ENCODE data around the gene ORAI3.

The ORAI3 gene

DNA sequence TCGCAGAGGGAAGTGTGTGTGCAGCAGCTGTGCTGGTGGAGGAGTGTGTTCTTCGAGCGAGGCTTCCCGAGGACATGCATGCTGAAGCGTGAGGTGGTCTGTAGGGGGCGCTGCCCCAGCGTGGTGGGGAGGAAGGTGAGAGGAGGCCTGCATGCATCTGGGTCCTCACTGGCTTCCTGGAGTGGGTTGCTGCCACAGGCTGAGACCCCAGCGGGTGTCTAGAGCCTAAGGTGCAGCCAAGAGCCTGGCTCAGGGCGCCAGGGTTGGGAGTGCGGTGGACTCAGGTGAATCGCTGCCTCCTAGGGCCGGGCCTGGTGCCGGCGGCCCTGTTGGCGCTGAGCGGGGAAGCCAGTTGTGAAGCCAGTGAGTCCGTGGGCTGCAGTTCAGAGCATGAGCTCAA lies 28.6 kb downstream of the ORAI3 start:
- peaks cover 38 to 100% of the 10 kb centered on the region in 2 experiments; a peak in 2 of 3 replicates for H3K36me3 ChIP-seq (ENCODE audit: control insufficient read depth in 2 of 2, insufficient read depth in 1 of 2, low read length in 2 of 2)
- no peak overlapping the region for H3K4me3 ChIP-seq (ENCODE audit: low read depth, low read length)
- H3K27ac ChIP-seq (ENCODE audit: extremely low read depth, low read depth, low read length), result no peak overlapping the region
- CTCF ChIA-PET, result interaction anchor here (0.6 to 1.5 kb wide), 6 partner anchors 21 to 1170 kb away, joined by 3 to 5 read pairs (median 3); no protein-coding TSS in a partner anchor
- POLR2A ChIA-PET, result interaction anchor here (0.7 to 1.2 kb wide), 2 partner anchors 13 to 203 kb away, joined by 5 read pairs; partner anchors contain the start of gene FUS
- TF ChIP-seq ZIC2 (tag by site-specific recombination; IDR thresholded peaks at IDR 0.05) (0 out of 2 replicates have a peak, but pooled peaks have one; percentile 11), ZNF654 (tag by site-specific recombination; IDR thresholded peaks at IDR 0.05; ENCODE audit: low read depth) (peak; percentile 34), ZNF629 (tag by site-specific recombination; IDR thresholded peaks at IDR 0.05) (no peak), EGR2 (tag by site-specific recombination; IDR thresholded peaks at IDR 0.05; ENCODE audit: low read depth) (0 out of 2 replicates have a peak, but pooled peaks have one; percentile 23)
- TF ChIP-seq, protein P1, sequence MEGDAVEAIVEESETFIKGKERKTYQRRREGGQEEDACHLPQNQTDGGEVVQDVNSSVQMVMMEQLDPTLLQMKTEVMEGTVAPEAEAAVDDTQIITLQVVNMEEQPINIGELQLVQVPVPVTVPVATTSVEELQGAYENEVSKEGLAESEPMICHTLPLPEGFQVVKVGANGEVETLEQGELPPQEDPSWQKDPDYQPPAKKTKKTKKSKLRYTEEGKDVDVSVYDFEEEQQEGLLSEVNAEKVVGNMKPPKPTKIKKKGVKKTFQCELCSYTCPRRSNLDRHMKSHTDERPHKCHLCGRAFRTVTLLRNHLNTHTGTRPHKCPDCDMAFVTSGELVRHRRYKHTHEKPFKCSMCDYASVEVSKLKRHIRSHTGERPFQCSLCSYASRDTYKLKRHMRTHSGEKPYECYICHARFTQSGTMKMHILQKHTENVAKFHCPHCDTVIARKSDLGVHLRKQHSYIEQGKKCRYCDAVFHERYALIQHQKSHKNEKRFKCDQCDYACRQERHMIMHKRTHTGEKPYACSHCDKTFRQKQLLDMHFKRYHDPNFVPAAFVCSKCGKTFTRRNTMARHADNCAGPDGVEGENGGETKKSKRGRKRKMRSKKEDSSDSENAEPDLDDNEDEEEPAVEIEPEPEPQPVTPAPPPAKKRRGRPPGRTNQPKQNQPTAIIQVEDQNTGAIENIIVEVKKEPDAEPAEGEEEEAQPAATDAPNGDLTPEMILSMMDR (tag by site-specific recombination; IDR thresholded peaks at IDR 0.05), result peak; percentile 73
- H3K9me3 ChIP-seq (ENCODE audit: control insufficient read depth, insufficient read depth, low read depth, low read length), result no peaks in the 10 kb centered on the region
- no peaks in the 10 kb centered on the region for H3K4me1 ChIP-seq (ENCODE audit: control insufficient read depth, insufficient read depth, low read length)

DNA sequence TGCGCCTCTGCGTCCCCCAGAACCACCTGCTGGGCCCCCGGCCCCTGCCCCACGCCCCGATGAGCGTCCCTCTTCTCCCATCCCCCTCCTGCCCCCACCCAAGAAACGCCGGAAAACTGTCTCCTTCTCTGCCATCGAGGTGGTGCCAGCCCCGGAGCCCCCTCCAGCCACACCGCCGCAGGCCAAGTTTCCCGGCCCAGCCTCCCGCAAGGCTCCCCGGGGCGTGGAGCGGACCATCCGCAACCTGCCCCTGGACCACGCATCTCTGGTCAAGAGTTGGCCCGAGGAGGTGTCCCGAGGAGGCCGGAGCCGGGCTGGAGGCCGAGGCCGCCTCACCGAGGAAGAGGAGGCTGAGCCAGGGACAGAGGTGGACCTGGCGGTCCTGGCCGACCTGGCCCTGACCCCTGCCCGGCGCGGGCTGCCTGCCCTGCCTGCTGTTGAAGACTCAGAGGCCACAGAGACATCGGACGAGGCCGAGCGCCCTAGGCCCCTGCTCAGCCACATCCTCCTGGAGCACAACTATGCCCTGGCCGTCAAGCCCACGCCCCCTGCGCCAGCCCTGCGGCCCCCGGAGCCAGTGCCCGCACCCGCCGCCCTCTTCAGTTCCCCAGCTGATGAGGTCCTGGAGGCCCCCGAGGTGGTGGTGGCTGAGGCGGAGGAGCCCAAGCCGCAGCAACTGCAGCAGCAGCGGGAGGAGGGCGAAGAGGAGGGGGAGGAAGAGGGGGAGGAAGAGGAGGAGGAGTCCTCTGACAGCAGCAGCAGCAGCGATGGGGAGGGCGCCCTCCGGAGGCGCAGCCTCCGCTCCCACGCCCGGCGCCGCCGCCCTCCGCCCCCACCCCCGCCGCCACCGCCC lies 30.5 kb downstream of the ORAI3 start:
- ChIA-PET POLR2A (no interaction called here), CTCF (interaction anchor here (1.2 to 1.4 kb wide), 2 partner anchors 25 to 1151 kb away, joined by 4 to 5 read pairs; no protein-coding TSS in a partner anchor)
- TF ChIP-seq, protein P2, sequence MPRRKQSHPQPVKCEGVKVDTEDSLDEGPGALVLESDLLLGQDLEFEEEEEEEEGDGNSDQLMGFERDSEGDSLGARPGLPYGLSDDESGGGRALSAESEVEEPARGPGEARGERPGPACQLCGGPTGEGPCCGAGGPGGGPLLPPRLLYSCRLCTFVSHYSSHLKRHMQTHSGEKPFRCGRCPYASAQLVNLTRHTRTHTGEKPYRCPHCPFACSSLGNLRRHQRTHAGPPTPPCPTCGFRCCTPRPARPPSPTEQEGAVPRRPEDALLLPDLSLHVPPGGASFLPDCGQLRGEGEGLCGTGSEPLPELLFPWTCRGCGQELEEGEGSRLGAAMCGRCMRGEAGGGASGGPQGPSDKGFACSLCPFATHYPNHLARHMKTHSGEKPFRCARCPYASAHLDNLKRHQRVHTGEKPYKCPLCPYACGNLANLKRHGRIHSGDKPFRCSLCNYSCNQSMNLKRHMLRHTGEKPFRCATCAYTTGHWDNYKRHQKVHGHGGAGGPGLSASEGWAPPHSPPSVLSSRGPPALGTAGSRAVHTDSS (tag by site-specific recombination; IDR thresholded peaks at IDR 0.05), result peak; percentile 71
- TF ChIP-seq ZNF629 (tag by site-specific recombination; IDR thresholded peaks at IDR 0.05) (no peak), ZFHX2 (tag by site-specific recombination; conservative IDR thresholded peaks at IDR 0.05) (peak; percentile 45; the same call in 1 of the 2 replicates), EGR2 (tag by site-specific recombination; IDR thresholded peaks at IDR 0.05; ENCODE audit: low read depth) (peak; percentile 44; the same call in 1 of the 2 replicates)
- TF ChIP-seq, protein P3, sequence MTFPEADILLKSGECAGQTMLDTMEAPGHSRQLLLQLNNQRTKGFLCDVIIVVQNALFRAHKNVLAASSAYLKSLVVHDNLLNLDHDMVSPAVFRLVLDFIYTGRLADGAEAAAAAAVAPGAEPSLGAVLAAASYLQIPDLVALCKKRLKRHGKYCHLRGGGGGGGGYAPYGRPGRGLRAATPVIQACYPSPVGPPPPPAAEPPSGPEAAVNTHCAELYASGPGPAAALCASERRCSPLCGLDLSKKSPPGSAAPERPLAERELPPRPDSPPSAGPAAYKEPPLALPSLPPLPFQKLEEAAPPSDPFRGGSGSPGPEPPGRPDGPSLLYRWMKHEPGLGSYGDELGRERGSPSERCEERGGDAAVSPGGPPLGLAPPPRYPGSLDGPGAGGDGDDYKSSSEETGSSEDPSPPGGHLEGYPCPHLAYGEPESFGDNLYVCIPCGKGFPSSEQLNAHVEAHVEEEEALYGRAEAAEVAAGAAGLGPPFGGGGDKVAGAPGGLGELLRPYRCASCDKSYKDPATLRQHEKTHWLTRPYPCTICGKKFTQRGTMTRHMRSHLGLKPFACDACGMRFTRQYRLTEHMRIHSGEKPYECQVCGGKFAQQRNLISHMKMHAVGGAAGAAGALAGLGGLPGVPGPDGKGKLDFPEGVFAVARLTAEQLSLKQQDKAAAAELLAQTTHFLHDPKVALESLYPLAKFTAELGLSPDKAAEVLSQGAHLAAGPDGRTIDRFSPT (tag by site-specific recombination; IDR thresholded peaks at IDR 0.05), result 0 out of 2 replicates have a peak, but pooled peaks have one; percentile 32

DNA sequence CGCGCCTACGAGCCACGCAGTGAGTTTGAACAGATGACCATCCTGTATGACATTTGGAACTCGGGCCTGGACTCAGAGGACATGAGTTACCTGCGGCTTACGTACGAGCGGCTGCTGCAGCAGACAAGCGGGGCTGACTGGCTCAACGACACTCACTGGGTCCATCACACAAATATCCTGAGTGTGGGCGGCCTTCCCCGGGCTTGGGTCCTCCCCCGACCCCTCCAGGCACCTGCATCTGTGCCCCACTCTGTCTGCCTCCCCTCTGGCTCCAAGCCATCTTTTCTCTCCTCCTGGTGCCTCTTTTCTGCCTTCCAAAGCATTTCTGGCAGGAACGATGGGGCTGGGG lies 31.1 kb downstream of the ORAI3 start:
- TF ChIP-seq ZNF114 (tag by site-specific recombination; IDR thresholded peaks at IDR 0.05) (no peak), KLF7 (tag by site-specific recombination; IDR thresholded peaks at IDR 0.05; ENCODE audit: borderline replicate concordance) (no peak), BCL11B (tag by site-specific recombination; IDR thresholded peaks at IDR 0.05; ENCODE audit: low read depth) (no peak), ZNF174 (tag by site-specific recombination; IDR thresholded peaks at IDR 0.05) (no peak), ZNF248 (tag by site-specific recombination; IDR thresholded peaks at IDR 0.05) (no peak), ZNF629 (tag by site-specific recombination; IDR thresholded peaks at IDR 0.05) (no peak), SCRT2 (tag by site-specific recombination; IDR thresholded peaks at IDR 0.05) (no peak), ZNF433 (tag by site-specific recombination; IDR thresholded peaks at IDR 0.05; ENCODE audit: low read depth) (no peak), ZNF175 (tag by site-specific recombination; IDR thresholded peaks at IDR 0.05) (no peak), ZBTB48 (tag by site-specific recombination; IDR thresholded peaks at IDR 0.05) (no peak)
- TF ChIP-seq, protein P4, sequence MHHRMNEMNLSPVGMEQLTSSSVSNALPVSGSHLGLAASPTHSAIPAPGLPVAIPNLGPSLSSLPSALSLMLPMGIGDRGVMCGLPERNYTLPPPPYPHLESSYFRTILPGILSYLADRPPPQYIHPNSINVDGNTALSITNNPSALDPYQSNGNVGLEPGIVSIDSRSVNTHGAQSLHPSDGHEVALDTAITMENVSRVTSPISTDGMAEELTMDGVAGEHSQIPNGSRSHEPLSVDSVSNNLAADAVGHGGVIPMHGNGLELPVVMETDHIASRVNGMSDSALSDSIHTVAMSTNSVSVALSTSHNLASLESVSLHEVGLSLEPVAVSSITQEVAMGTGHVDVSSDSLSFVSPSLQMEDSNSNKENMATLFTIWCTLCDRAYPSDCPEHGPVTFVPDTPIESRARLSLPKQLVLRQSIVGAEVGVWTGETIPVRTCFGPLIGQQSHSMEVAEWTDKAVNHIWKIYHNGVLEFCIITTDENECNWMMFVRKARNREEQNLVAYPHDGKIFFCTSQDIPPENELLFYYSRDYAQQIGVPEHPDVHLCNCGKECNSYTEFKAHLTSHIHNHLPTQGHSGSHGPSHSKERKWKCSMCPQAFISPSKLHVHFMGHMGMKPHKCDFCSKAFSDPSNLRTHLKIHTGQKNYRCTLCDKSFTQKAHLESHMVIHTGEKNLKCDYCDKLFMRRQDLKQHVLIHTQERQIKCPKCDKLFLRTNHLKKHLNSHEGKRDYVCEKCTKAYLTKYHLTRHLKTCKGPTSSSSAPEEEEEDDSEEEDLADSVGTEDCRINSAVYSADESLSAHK (tag by site-specific recombination; IDR thresholded peaks at IDR 0.05), result no peak
- TF ChIP-seq, protein P1 (tag by site-specific recombination; IDR thresholded peaks at IDR 0.05), result no peak
- Histone ChIP-seq H3K4me1 (ENCODE audit: control insufficient read depth, insufficient read depth, low read length) (no peaks in the 10 kb centered on the region), H3K27ac (ENCODE audit: extremely low read depth, low read depth, low read length) (no peak overlapping the region), H3K36me3 (ENCODE audit: control insufficient read depth in 2 of 2, insufficient read depth in 1 of 2, low read length in 2 of 2) (peaks cover 15 to 98% of the 10 kb centered on the region in 2 experiments; a peak in 2 of 3 replicates), H3K9me3 (ENCODE audit: control insufficient read depth, insufficient read depth, low read depth, low read length) (no peaks in the 10 kb centered on the region), H3K4me3 (ENCODE audit: low read depth, low read length) (no peak overlapping the region)
- ChIA-PET POLR2A (no interaction called here), CTCF (no interaction called here)

More for the DNA sequence above, 30.5 kb downstream of the ORAI3 start:
- no peaks in the 10 kb centered on the region for H3K9me3 ChIP-seq (ENCODE audit: control insufficient read depth, insufficient read depth, low read depth, low read length)
- H3K27ac ChIP-seq (ENCODE audit: extremely low read depth, low read depth, low read length), result no peak overlapping the region
- H3K36me3 ChIP-seq (ENCODE audit: control insufficient read depth in 2 of 2, insufficient read depth in 1 of 2, low read length in 2 of 2), result peaks cover 21 to 100% of the 10 kb centered on the region in 2 experiments; a peak in 2 of 3 replicates
- H3K4me3 ChIP-seq (ENCODE audit: low read depth, low read length), result no peak overlapping the region
- no peaks in the 10 kb centered on the region for H3K4me1 ChIP-seq (ENCODE audit: control insufficient read depth, insufficient read depth, low read length)
